ENCODE data around the gene RNF150. TPM values are rescaled to one million over a fixed set of nuclear protein-coding genes. Genes with fewer than 3 reads are reported as not detected.

The RNF150 gene
- total and polyA plus RNA-seq, 2 of the 8 experiments (the other 6 are each of a cell fraction or from before 2014, with no cell fraction given), result 3.4 to 4.8 TPM

DNA sequence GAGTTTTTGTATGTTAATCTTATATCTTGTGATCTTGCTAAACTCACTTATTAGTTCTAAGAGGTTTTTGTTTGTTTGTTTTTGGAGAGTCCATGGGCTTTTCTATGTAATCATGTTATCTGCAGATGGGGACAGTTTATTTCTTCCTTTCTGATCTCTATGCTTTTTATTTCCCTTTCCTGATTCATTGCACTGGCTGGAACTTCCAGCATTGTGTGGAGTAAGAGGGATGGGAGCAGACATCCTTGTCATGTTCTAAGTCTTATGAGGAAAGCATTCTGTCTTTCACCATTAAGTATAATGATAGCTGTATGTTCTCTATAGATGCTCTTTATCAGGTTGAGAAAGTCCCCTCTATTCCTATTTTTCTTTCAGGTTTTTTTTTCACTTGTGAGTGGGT is 286.5 kb downstream of the RNF150 start:
- H2BK5ac ChIP-seq (ENCODE audit: low read depth, low read length), result no peak overlapping the region
- no peaks in the 10 kb centered on the region for H4K20me1 ChIP-seq (replicated peaks in 1 of 2; ENCODE audit: control insufficient read depth in 1 of 2, insufficient read depth in 2 of 2, low read length in 2 of 2)
- no peaks in the 10 kb centered on the region for H3K23me2 ChIP-seq (ENCODE audit: low read depth, low read length)
- H3K23ac ChIP-seq (ENCODE audit: insufficient read length), result no peak overlapping the region
- H3K4me2 ChIP-seq (ENCODE audit: insufficient read depth in 1 of 2, low read depth in 2 of 2, low read length in 2 of 2), result no peak overlapping the region
- H4K8ac ChIP-seq (ENCODE audit: extremely low read depth, insufficient read depth, low read length), result no peak overlapping the region
- no peak overlapping the region for H2BK120ac ChIP-seq (replicated peaks; ENCODE audit: low read depth, low read length)
- H3K9ac ChIP-seq (replicated peaks in 1 of 4; ENCODE audit: extremely low read depth in 1 of 4, low read depth in 3 of 4, low read length in 3 of 4), result no peak overlapping the region
- no peak overlapping the region for H3K4me3 ChIP-seq (ENCODE audit: extremely low read depth in 1 of 4, insufficient read depth in 2 of 4, low read depth in 3 of 4, low read length in 4 of 4)
- H3K9me3 ChIP-seq (ENCODE audit: insufficient read depth in 2 of 2, low read depth in 1 of 2, low read length in 1 of 2), result no peaks in the 10 kb centered on the region
- H3K18ac ChIP-seq (ENCODE audit: extremely low read depth, low read length), result no peak overlapping the region
- H2BK15ac ChIP-seq (ENCODE audit: low read length), result no peak overlapping the region
- H3K4ac ChIP-seq (replicated peaks; ENCODE audit: insufficient read length, low read depth, low read length), result no peak overlapping the region
- H3K56ac ChIP-seq (replicated peaks; ENCODE audit: insufficient read length, low read depth, low read length), result no peak overlapping the region
- H3K27ac ChIP-seq (ENCODE audit: low read depth, low read length), result no peak overlapping the region
- H3K36me3 ChIP-seq (ENCODE audit: control insufficient read depth in 2 of 4, insufficient read depth in 4 of 4, low read length in 3 of 4), result no peaks in the 10 kb centered on the region
- FAIRE-seq (no peak), DNase-seq (ENCODE audit: low read depth in 1 of 2, low spot score in 2 of 2) (no peak)
- H4K91ac ChIP-seq (replicated peaks; ENCODE audit: insufficient read length, low read length), result no peak overlapping the region
- H2BK20ac ChIP-seq (ENCODE audit: low read length), result no peak overlapping the region
- H2BK12ac ChIP-seq (ENCODE audit: low read depth, low read length), result no peak overlapping the region
- no peaks in the 10 kb centered on the region for H3K79me1 ChIP-seq (ENCODE audit: low read depth, low read length)
- H3K4me1 ChIP-seq (replicated peaks in 1 of 4; ENCODE audit: control insufficient read depth in 3 of 4, insufficient read depth in 4 of 4, low read length in 3 of 4), result no peaks in the 10 kb centered on the region
- ChIA-PET CTCF (ENCODE audit: partially characterized antibody) (interaction anchor here (0.7 kb wide), 1 partner anchor 199 kb away, joined by 3 read pairs; no protein-coding TSS in a partner anchor), POLR2A (ENCODE audit: partially characterized antibody) (interaction anchor here (0.6 kb wide), 1 partner anchor 193 kb away, joined by 3 read pairs; no protein-coding TSS in a partner anchor)
- no peak overlapping the region for H4K5ac ChIP-seq (ENCODE audit: insufficient read length, low read depth, low read length)
- H3K79me2 ChIP-seq (ENCODE audit: control insufficient read depth in 1 of 2, insufficient read depth in 2 of 2, low read length in 2 of 2), result no peaks in the 10 kb centered on the region
- no peak overlapping the region for H2AFZ ChIP-seq (ENCODE audit: low read length)
- TF ChIP-seq NANOG (IDR thresholded peaks at IDR 0.05; ENCODE audit: insufficient read depth, low read depth, low read length, poor library complexity, severe bottlenecking) (no peak), RAD21 (IDR thresholded peaks at IDR 0.05 in 1 of 2, conservative IDR thresholded peaks at IDR 0.05 in 1 of 2; ENCODE audit: low read depth in 2 of 2, low read length in 2 of 2) (no peak), SIN3A (conservative IDR thresholded peaks at IDR 0.05 in 1 of 2, IDR thresholded peaks at IDR 0.05 in 1 of 2; ENCODE audit: low read depth in 1 of 2, low read length in 2 of 2) (no peak), SUZ12 (IDR thresholded peaks at IDR 0.05; ENCODE audit: low read length) (no peak), TAF7 (optimal IDR thresholded peaks at IDR 0.05; ENCODE audit: borderline replicate concordance, low read depth, low read length) (no peak), RNF2 (IDR thresholded peaks at IDR 0.05; ENCODE audit: borderline replicate concordance, low read depth, low read length, missing control alignments, poor library complexity, severe bottlenecking) (no peak), TCF12 (IDR thresholded peaks at IDR 0.05; ENCODE audit: low read depth, low read length) (no peak), EP300 (IDR thresholded peaks at IDR 0.05; ENCODE audit: borderline replicate concordance in 1 of 2, low read depth in 2 of 2, low read length in 2 of 2) (no peak), CHD2 (IDR thresholded peaks at IDR 0.05; ENCODE audit: low read length) (no peak), GABPA (IDR thresholded peaks at IDR 0.05; ENCODE audit: borderline replicate concordance, insufficient read depth, low read length) (no peak), POLR2A (IDR thresholded peaks at IDR 0.05; ENCODE audit: control extremely low read depth in 1 of 2, low read depth in 2 of 2, low read length in 2 of 2) (no peak)
- TF ChIP-seq, protein P1, sequence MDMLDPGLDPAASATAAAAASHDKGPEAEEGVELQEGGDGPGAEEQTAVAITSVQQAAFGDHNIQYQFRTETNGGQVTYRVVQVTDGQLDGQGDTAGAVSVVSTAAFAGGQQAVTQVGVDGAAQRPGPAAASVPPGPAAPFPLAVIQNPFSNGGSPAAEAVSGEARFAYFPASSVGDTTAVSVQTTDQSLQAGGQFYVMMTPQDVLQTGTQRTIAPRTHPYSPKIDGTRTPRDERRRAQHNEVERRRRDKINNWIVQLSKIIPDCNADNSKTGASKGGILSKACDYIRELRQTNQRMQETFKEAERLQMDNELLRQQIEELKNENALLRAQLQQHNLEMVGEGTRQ (IDR thresholded peaks at IDR 0.05; ENCODE audit: low read length), result no peak
- H3K14ac ChIP-seq (ENCODE audit: insufficient read length), result no peak overlapping the region
- no peak overlapping the region for H2AK5ac ChIP-seq (ENCODE audit: low read depth, low read length)
- H3K27me3 ChIP-seq (replicated peaks in 1 of 4; ENCODE audit: control insufficient read depth in 3 of 4, extremely low read depth in 1 of 4, insufficient read depth in 3 of 4, low read length in 3 of 4), result no peaks in the 10 kb centered on the region

Measured in H1 (cell line).